GM21717 (cell line): ENCODE data around the gene GRIA1.
"Not testable (repeated sequence)": the region's sequence is repeated elsewhere in the genome, so short reads cannot be mapped to it uniquely, and the experiment has no call there.

ENCODE experiments used
- ATAC-seq: cut with Tn5 transposase; IDR thresholded peaks from one replicate; pipeline ENCODE4 v1.9.1; 2021; ENCODE audit warnings: mild to moderate bottlenecking, moderate library complexity; ENCODE audit not compliant: unreplicated experiment

Gene GRIA1

DNA sequence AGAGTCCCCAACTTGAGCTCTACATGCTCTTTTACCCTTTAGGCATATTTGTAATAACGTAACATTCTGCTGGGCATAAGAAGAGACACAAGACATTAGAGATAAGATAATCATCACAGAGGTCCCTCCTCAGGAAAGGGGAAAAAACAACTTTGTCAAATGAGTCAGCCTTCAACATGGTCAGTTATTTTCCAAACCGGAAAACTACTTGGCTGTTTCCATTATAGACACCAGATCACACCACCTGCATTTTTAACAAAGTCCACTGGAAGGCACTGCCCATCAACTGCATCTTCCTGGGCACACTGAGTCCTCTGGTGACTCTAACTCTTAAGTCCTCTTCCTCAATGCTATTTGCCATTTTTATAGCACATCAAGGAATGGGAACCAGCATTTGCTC lies 326.4 kb downstream of the GRIA1 start:
- ATAC-seq = no peak

DNA sequence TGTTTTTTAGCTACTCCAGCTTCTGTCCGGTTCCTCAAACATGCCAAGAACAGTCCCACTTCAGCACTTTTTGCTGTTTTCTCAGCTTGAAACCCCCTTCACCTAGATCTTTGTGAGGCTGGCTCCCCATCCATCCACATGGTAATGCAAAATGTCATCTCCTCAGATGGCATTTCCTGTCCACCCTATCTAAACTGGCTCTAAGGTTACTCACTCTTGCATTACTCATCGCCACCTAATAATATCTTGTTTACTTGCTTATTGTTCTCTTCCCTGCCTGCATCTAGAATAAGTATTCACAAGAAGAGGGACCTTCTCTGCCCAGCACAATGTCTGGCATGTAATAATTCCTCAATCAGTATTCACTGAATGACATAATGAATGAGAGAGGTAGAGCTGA lies 328.2 kb downstream of the GRIA1 start:
- ATAC-seq = no peak

DNA sequence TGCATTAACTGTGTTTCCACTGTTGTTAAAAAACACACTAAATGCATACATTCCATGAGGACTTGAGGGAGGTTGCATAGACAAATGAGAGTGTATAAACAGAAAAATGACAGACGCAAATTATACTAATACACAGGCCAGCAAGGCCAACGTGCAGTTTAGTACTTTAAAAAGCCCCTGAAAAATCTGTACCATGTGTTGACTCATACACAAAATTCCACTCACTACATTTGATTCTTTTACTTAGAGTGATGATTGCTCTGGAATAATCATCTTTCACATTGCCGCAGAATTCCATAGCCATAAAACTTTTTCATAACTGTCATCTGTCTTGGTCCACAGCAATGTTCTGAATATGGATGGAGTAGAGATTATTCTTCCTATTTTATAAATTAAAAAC lies 332.6 kb downstream of the GRIA1 start:
- ATAC-seq = no peak

DNA sequence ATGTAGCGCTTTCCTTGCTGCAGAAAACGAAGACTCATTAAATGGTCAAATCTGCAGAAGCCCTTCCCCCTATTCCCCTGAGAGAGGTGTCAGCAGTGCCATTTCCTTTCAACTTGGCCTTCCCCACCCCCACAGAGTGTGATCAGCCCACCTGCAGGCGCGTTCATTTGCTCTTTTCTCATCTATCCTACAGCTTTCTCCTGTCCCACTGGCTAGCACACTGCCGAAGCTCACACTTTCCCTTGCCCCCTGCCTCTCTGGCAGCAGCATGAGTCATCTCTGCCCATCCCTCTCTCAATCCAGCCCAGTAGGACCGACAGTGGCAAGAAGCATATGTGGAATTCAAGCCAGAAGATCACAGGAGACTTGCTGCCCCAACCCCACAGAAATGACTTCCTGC lies 334.4 kb downstream of the GRIA1 start:
- ATAC-seq = no peak

DNA sequence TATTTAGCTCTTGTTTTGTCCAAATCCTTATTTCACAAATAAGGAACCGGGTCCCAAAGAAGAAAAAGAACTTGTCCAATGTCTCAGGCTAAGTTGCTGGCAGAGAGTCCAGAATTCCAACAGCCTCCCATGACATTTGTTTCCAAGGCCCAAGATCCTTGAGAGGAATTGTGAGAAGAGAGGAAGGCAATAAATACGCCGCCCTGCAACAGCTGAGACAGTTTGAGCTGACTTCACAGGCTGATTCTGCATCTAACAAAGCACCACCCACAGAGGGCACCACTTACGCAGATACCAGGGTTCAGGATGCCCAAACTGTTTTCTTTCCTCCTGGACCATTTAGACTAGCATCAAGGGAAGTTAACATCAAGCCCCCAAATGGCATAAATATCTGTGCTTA lies 336.9 kb downstream of the GRIA1 start:
- ATAC-seq = no peak

DNA sequence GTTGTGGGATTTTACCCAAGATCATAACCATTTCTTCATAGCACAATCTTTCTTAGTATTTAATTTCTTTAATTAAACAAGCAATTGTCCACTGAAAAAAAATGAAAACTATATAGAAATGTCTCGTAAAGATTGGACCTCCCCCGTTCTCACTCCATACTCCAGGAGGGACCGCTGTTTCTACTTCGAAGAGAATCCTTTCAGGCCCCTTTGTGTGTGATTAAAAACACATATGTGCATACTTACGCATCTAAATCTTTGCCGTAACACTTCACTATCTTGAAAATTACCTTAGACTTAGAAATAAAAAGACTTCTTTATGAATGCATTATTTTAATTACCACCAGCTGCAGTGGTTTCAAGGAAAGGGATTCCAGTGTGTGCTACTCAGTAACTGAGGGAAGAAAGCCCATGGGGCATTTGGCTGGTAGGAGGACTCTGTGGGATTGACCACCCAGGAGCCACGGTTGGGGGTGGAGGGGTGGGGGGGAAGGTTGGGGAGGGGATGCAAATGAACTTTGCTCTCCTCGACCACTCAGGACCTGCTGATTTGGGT lies 339.1 kb downstream of the GRIA1 start:
- ATAC-seq = no peak

DNA sequence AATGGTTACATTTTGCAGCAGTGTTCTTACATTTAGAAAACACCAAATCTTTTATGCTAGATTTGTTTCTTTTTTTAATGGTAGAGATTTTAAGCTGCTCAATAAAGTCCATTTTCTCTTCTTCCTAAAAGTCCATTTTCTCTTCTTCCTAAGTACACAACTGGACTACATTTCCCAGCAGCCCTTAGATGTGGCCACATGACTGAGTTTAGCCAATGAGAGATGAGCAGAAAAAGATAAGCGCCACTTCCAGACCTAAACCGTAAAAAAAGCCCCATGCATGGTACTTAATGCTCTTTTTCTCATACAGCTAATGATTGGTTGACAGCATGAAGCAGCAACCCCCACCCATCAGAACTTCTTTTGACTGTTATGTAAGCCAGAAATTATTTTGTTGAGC lies 341.5 kb downstream of the GRIA1 start:
- ATAC-seq = peak; percentile 92

DNA sequence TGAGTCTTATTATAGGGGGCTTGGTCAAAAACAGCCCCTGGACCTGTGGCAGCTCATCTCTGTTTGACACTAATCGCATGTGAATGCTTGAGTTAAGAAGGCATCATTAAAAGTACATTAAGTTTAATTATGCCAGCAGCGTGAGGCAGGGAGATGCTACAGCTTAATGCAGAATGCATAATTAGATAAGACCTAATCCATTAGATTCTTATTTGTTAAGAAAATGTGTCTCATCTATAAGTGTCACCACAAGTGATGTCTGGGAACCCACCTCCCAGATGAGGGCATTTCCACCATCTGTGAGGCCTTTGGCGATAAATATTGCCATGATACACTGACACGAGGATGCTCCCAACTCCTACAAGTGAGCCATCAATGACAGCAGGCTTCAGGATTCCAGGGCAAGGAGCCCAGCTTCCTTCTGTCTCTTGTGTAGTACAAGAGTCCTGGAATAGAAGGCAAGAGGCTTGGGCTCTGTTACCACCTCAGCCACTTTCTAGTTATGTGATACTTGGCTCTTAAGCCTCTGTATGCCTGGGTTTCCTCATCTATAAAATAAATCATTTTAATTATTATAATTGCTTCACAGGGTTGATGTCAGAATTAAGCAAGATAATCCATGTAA lies 345.5 kb downstream of the GRIA1 start:
- ATAC-seq = no peak

DNA sequence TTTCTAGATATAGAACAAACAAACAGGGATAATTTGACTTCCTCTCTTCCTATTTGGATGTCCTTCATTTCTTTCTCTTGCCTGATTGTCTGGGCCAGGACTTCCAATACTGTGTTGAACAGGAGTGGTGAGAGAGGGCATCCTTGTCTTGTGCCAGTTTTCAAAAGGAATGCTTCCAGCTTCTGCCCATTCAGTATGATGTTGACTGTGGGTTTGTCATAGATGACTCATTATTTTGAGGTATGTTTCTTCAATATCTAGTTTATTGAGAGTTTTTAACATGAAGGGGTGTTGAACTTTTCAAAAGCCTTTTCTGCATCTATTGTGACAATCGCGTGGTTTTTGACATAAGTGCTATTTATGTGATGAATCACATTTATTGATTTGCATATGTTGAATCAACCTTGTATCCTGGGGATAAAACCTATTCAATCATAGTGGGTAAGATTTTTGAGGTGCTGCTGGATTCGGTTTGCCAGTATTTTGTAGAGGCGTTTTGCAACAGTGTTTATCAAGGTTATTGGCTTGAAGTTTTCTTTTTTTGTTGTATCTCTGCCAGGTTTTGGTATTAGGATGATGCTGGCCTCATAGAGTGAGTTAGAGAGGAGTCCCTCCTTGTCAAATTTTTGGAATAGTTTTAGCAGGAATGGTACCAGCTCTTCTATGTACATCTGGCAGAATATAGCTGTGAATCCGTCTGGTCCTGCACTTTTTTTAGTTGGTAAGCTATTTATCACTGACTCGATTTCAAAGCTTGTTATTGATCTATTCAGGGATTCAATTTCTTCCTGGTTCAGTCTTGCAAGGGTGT lies 359.0 kb downstream of the GRIA1 start:
- not testable (repeated sequence) for ATAC-seq

DNA sequence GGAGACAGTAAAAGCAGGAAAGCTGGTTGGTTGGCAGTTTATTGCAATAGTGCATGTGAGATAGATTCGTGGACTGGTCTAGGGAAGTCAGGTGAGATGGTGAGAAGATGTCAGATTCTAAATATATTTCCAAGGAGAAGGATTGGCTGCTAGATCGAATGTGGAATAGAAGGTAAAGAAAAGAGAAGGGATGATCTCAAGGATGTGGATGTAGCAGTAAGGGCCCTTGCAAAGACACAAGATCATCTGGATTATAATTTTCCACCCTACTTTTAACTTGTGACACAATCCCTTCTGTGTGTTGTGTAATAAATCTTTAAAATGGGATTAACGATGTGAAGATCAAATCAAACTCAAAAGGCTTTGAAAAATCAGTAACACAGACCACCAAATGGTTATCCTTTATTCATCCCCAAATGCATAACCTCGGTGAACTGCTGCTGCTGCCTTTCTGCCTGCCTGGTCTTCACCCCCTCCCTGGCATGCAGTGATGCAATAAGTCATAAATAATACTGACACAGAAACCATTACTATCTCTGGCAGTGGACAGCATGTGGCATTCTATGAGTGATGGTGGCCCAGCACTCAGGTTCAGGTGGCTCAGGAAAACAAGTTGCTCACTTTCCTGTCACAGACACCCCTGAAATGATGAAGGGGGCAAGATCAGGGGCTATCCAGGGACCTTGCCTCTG lies 369.9 kb downstream of the GRIA1 start:
- no peak for ATAC-seq

DNA sequence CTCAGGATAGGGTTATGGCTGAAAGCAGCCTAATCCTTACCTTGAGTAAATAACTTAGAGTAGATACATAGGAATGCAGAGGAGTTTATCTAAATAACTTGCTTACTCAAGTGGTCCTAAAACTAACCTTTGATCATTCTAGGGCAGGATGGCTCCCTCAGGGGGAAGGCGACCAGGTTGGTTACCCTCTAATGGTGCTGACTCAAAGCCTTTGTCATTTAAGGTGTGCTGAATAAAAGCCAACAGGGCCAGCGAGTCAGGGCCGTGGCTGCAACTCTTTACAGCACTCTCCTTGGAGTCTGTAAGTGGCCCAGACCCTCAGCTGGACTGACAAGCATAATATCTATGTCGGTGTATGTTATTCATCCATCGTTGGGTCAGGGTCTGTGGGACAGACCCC lies 372.4 kb downstream of the GRIA1 start:
- not testable (repeated sequence) for ATAC-seq
